Mesenchymal stem cell (in vitro differentiated cells and primary cell): ENCODE data around the gene FGD6.

ENCODE experiments used
- DNase-seq: peaks from one replicate; pipeline ENCODE4 v3.0.0-alpha.2; 2013
- H2AFZ ChIP-seq: one replicate; pipeline ENCODE4 v1.6.1; 2013; ENCODE audit warnings: low read depth, mild to moderate bottlenecking, control low read depth, inconsistent platforms, low read length, moderate library complexity
- H2AK5ac ChIP-seq: 2 replicates; pipeline ENCODE4 v1.6.1; 2013; ENCODE audit warnings: low read length, moderate library complexity, mild to moderate bottlenecking, inconsistent platforms; ENCODE audit not compliant: severe bottlenecking
- H2BK120ac ChIP-seq: one replicate; pipeline ENCODE4 v1.6.1; 2013; ENCODE audit warnings: low read depth, mild to moderate bottlenecking, inconsistent platforms, low read length, moderate library complexity
- H2BK12ac ChIP-seq, 2 experiments: one replicate each; pipeline ENCODE4 v1.6.1; 2013; ENCODE audit warnings: inconsistent platforms in 2 of 2, low read length in 2 of 2, mild to moderate bottlenecking in 2 of 2, moderate library complexity in 2 of 2, control low read depth in 1 of 2
- H2BK15ac ChIP-seq: one replicate; pipeline ENCODE4 v1.6.1; 2013; ENCODE audit warnings: mild to moderate bottlenecking, low read depth, inconsistent platforms; ENCODE audit not compliant: poor library complexity, severe bottlenecking
- H2BK5ac ChIP-seq: 2 replicates; pipeline ENCODE4 v1.6.1; 2013; ENCODE audit warnings: low read depth, mild to moderate bottlenecking, low read length, control low read depth, inconsistent platforms; ENCODE audit not compliant: poor library complexity, severe bottlenecking
- H3K14ac ChIP-seq, 2 experiments: one replicate each; pipeline ENCODE4 v1.6.1; 2013; ENCODE audit warnings: inconsistent platforms in 2 of 2, low read length in 2 of 2, control low read depth in 1 of 2, mild to moderate bottlenecking in 1 of 2, moderate library complexity in 1 of 2
- H3K18ac ChIP-seq, 2 experiments: one replicate each; pipeline ENCODE4 v1.6.1; 2013; ENCODE audit warnings: inconsistent platforms in 2 of 2, low read length in 2 of 2, control low read depth in 1 of 2, low read depth in 1 of 2, mild to moderate bottlenecking in 1 of 2
- H3K23ac ChIP-seq, 2 experiments: one replicate each; pipeline ENCODE4 v1.6.1; 2013; ENCODE audit warnings: inconsistent platforms in 2 of 2, low read length in 2 of 2, mild to moderate bottlenecking in 2 of 2, moderate library complexity in 2 of 2, control low read depth in 1 of 2
- H3K27ac ChIP-seq: 2 replicates; pipeline ENCODE4 v1.5.1; 2013; ENCODE audit warnings: mild to moderate bottlenecking, moderate library complexity, low read length, control low read depth, inconsistent platforms; ENCODE audit not compliant: poor library complexity, severe bottlenecking
- H3K27me3 ChIP-seq, 2 experiments: 2 replicates each; pipeline versions ENCODE4 v1.6.1 to v1.7.0; 2013; ENCODE audit warnings: low read length in 2 of 2, mild to moderate bottlenecking in 2 of 2, moderate library complexity in 2 of 2, control low read depth in 1 of 2, inconsistent platforms in 1 of 2; ENCODE audit not compliant: control insufficient read depth in 1 of 2, insufficient read depth in 1 of 2
- H3K36me3 ChIP-seq, 2 experiments: 2 replicates each; pipeline versions ENCODE4 v1.6.1 to v1.7.0; 2013; ENCODE audit warnings: low read length in 2 of 2, control low read depth in 1 of 2, inconsistent platforms in 1 of 2, low read depth in 1 of 2, mild to moderate bottlenecking in 1 of 2; ENCODE audit not compliant: insufficient read depth in 2 of 2, control insufficient read depth in 1 of 2
- H3K4ac ChIP-seq, 2 experiments: one replicate each; pipeline ENCODE4 v1.6.1; 2013; ENCODE audit warnings: inconsistent platforms in 2 of 2, low read length in 2 of 2, mild to moderate bottlenecking in 2 of 2, moderate library complexity in 2 of 2, control low read depth in 1 of 2, low read depth in 1 of 2
- H3K4me1 ChIP-seq: 2 replicates; pipeline ENCODE4 v1.6.1; 2013; ENCODE audit warnings: low read depth, low read length, control low read depth; ENCODE audit not compliant: control insufficient read depth, insufficient read depth
- H3K4me2 ChIP-seq: 2 replicates; pipeline ENCODE4 v1.6.1; 2013; ENCODE audit warnings: low read length, mild to moderate bottlenecking, inconsistent platforms; ENCODE audit not compliant: poor library complexity, severe bottlenecking
- H3K4me3 ChIP-seq, 2 experiments: 2 replicates each; pipeline versions ENCODE4 v1.5.1 to v1.7.0; 2013; ENCODE audit warnings: low read length in 2 of 2, mild to moderate bottlenecking in 2 of 2, control low read depth in 1 of 2, low read depth in 1 of 2; ENCODE audit not compliant: insufficient read depth in 1 of 2
- H3K79me1 ChIP-seq: replicated peaks from 2 replicates; pipeline ENCODE4 v1.6.1; 2013; ENCODE audit warnings: mild to moderate bottlenecking, control low read depth, low read length, inconsistent platforms; ENCODE audit not compliant: poor library complexity, severe bottlenecking
- H3K9ac ChIP-seq: 2 replicates; pipeline ENCODE4 v1.7.0; 2013; ENCODE audit warnings: mild to moderate bottlenecking, low read length, moderate library complexity
- H3K9me3 ChIP-seq: 2 replicates; pipeline ENCODE4 v1.7.0; 2013; ENCODE audit warnings: mild to moderate bottlenecking, low read length; ENCODE audit not compliant: control insufficient read depth
- H4K8ac ChIP-seq: one replicate; pipeline ENCODE4 v1.6.1; 2013; ENCODE audit warnings: inconsistent platforms, mild to moderate bottlenecking, low read length, moderate library complexity
- H4K91ac ChIP-seq: one replicate; pipeline ENCODE4 v1.6.1; 2013; ENCODE audit warnings: mild to moderate bottlenecking, low read length, inconsistent platforms
- WGBS: methylation state at CpG from one replicate; pipeline ENCODE4 v1.1.7; 2013; ENCODE audit warnings: mixed read lengths; 5-methylcytosine and 5-hydroxymethylcytosine counted together

FGD6 gene

DNA sequence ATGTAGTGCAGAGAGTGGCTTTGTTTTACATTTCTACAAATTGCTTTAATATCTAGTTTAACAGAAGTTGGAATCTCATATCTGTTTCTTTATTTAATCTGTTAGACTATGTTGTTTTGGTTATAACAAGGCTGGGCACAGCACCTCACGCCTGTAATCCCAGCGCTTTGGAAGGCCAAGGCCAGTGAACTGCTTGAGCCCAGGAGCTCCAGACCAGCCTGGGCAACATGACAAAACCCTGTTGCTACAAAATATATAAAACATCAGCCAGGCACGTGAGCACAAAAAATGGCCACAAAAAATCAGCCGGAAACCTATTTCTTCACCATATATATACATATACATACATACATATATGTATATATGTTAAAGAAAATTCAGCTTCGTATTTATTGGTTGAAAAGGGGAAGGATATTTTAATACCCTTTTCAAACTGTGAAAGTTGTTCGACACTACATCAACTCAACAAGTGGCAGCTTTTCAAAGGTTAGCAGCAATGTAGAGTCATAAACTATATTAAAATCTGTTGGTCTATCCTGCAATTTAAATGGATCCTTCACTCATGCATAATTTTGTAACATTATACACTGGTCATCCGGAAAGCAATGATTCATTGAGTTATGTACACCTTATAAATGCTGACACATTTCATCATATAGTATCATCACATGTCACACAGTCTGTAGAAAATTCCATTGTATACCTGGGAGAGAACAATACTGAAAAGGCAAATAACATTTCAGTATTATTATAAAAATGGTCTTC, 151.0 kb downstream of the FGD6 start:
- Histone ChIP-seq H2BK5ac (no peak overlapping the region), H2BK15ac (no peak overlapping the region), H4K91ac (no peak overlapping the region), H3K79me1 (peaks cover 21% of the 10 kb centered on the region), H3K27me3 (no peaks in the 10 kb centered on the region), H3K18ac (no peak overlapping the region), H2AFZ (no peak overlapping the region), H3K14ac (no peak overlapping the region), H3K23ac (no peak overlapping the region), H3K27ac (no peak overlapping the region), H2AK5ac (no peak overlapping the region), H3K4me2 (no peak overlapping the region), H3K4ac (no peak overlapping the region), H3K4me3 (no peak overlapping the region), H3K9ac (no peak overlapping the region), H3K36me3 (peaks cover 4 to 60% of the 10 kb centered on the region in 2 experiments), H2BK120ac (no peak overlapping the region), H2BK12ac (no peak overlapping the region), H4K8ac (no peak overlapping the region), H3K4me1 (no peaks in the 10 kb centered on the region), H3K9me3 (no peaks in the 10 kb centered on the region)
- 100% methylated on average over 3 of the region's 7 CpGs for WGBS
- DNase-seq: no peak

DNA sequence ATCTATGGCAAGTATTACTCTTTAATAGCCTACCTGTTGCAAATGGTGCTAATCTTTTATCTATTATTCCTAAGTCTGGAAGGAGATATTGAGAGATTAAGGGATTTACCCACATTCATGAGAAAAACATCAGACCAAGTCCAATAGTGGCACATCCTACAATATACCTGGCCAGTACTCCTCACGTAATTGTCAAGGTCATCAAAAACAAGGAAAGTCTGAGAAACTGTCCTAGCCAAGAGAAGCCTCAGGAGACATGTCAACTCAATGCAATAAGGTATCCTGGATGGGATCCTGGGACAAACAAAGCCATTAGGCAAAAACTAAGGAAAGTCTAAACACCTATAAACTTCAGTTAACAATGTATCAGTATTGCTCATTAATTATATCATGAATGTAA, 156.3 kb downstream of the FGD6 start:
- DNase-seq: no peak
- no peak overlapping the region for H2BK15ac ChIP-seq
- H3K23ac ChIP-seq: no peak overlapping the region
- H3K4me1 ChIP-seq: no peaks in the 10 kb centered on the region
- H3K27ac ChIP-seq: no peak overlapping the region
- H2BK12ac ChIP-seq: no peak overlapping the region
- H2AK5ac ChIP-seq: no peak overlapping the region
- no peak overlapping the region for H2AFZ ChIP-seq
- no peak overlapping the region for H3K14ac ChIP-seq
- H3K79me1 ChIP-seq: peaks cover 16% of the 10 kb centered on the region
- no peak overlapping the region for H3K4ac ChIP-seq
- WGBS: 94% methylated on average over 1 of the region's 1 CpG
- H4K91ac ChIP-seq: no peak overlapping the region
- H3K18ac ChIP-seq: no peak overlapping the region
- H3K9me3 ChIP-seq: no peaks in the 10 kb centered on the region
- H3K4me3 ChIP-seq: no peak overlapping the region
- no peak overlapping the region for H3K4me2 ChIP-seq
- no peak overlapping the region for H2BK5ac ChIP-seq
- H2BK120ac ChIP-seq: no peak overlapping the region
- no peaks in the 10 kb centered on the region for H3K27me3 ChIP-seq
- H4K8ac ChIP-seq: no peak overlapping the region
- no peak overlapping the region for H3K9ac ChIP-seq
- peaks cover 20 to 82% of the 10 kb centered on the region in 2 experiments for H3K36me3 ChIP-seq

DNA sequence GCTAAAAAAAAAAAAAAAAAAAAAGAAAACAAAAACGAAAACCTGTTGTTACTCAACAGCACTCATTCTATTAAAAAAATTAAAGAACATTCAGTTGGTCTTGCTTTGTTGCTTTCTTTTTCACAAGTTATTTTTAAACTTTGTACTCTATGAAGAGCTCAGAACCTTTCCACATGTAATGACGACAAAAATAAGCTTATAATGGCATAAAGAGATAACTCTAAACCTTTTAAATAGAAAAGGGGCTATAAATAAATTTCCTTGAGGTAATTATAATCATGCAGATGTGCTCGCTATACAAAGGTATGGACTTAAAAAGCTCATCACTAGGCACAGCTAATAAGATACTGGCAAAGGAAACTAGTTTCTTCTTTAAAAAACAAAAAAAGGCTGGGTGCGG, 157.3 kb downstream of the FGD6 start:
- Histone ChIP-seq H3K9me3 (no peaks in the 10 kb centered on the region), H3K23ac (no peak overlapping the region), H3K79me1 (peaks cover 16% of the 10 kb centered on the region), H2BK12ac (no peak overlapping the region), H3K4ac (no peak overlapping the region), H3K27me3 (no peaks in the 10 kb centered on the region), H3K4me1 (no peaks in the 10 kb centered on the region), H3K18ac (no peak overlapping the region), H2AFZ (no peak overlapping the region), H2BK15ac (no peak overlapping the region), H3K4me3 (no peak overlapping the region), H2BK120ac (no peak overlapping the region), H2BK5ac (no peak overlapping the region), H2AK5ac (no peak overlapping the region), H3K36me3 (peaks cover 20 to 83% of the 10 kb centered on the region in 2 experiments), H3K27ac (no peak overlapping the region), H3K9ac (no peak overlapping the region), H3K4me2 (no peak overlapping the region), H3K14ac (no peak overlapping the region), H4K8ac (no peak overlapping the region), H4K91ac (no peak overlapping the region)
- 100% methylated on average over 2 of the region's 4 CpGs for WGBS
- no peak for DNase-seq

DNA sequence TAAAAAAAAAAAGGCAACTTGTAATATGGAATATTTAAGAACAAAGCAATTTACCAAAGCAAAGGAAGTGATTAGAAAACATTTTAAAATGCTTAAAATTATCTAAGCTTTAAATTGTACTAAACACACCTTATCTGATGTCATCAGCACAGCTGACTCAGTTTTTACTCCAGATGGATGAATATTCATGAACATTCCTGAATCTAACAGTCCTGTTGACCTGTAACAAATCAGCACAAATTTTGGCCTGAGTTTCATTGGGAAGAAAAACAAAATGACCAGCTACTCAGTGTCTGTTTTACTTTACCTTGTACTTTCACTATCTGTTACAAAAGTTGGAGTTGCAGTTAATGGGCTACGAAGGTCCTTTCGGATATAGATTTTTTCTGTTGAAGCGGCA, 159.8 kb downstream of the FGD6 start:
- H2BK5ac ChIP-seq: no peak overlapping the region
- no peak overlapping the region for H3K4me2 ChIP-seq
- H3K4me3 ChIP-seq: no peak overlapping the region
- no peak overlapping the region for H3K18ac ChIP-seq
- H3K4ac ChIP-seq: no peak overlapping the region
- DNase-seq: no peak
- no peaks in the 10 kb centered on the region for H3K27me3 ChIP-seq
- H2AK5ac ChIP-seq: no peak overlapping the region
- no peak overlapping the region for H3K23ac ChIP-seq
- no peaks in the 10 kb centered on the region for H3K9me3 ChIP-seq
- H3K27ac ChIP-seq: no peak overlapping the region
- peaks cover 9% of the 10 kb centered on the region for H3K79me1 ChIP-seq
- WGBS: 100% methylated on average over 3 of the region's 3 CpGs
- no peak overlapping the region for H2AFZ ChIP-seq
- H3K14ac ChIP-seq: no peak overlapping the region
- no peaks in the 10 kb centered on the region for H3K4me1 ChIP-seq
- peaks cover 21 to 75% of the 10 kb centered on the region in 2 experiments for H3K36me3 ChIP-seq
- no peak overlapping the region for H3K9ac ChIP-seq
- H2BK15ac ChIP-seq: no peak overlapping the region
- no peak overlapping the region for H2BK12ac ChIP-seq
- no peak overlapping the region for H2BK120ac ChIP-seq
- no peak overlapping the region for H4K91ac ChIP-seq
- H4K8ac ChIP-seq: no peak overlapping the region
